Body of pancreas (tissue), 4 donors: ENCODE results near the gene CYP27A1. TPM values are rescaled to one million over a fixed set of nuclear protein-coding genes. Genes with fewer than 3 reads are reported as not detected.

Experiments used
- ATAC-seq: fragments of 150-250 bp; one replicate; pipeline ENCODE4 v1.9.1; 2016
- DNase-seq, 4 donors: peaks; one replicate each; pipeline ENCODE4 v3.0.0-alpha.2; 2019
- H3K27ac ChIP-seq, 4 donors: fragments of 200-600 bp; sonication (generic); 1 replicate in 3 of 4; 2 replicates in 1 of 4; pipeline versions ENCODE4 v1.5.1 to v1.6.1; 2016 to 2019; ENCODE audit warnings: mild to moderate bottlenecking in 1 of 4, mixed read lengths in 1 of 4, moderate library complexity in 1 of 4
- H3K27me3 ChIP-seq, 2 donors: fragments of 200-600 bp; sonication (generic); one replicate each; pipeline ENCODE4 v1.6.0; 2016; ENCODE audit warnings: mild to moderate bottlenecking in 1 of 2
- H3K36me3 ChIP-seq, 2 donors: fragments of 200-600 bp; sonication (generic); replicated peaks in 1 of 2; 2 replicates each; pipeline ENCODE4 v1.5.1; 2016; ENCODE audit warnings: low read depth in 2 of 2; ENCODE audit not compliant: insufficient read depth in 1 of 2
- H3K4me1 ChIP-seq: fragments of 200-600 bp; sonication (generic); one replicate; pipeline ENCODE4 v1.6.0; 2016
- H3K4me3 ChIP-seq, 2 donors: fragments of 200-600 bp; sonication (generic); 1 replicate in 1 of 2; 2 replicates in 1 of 2; pipeline ENCODE4 v1.5.1; 2016 to 2019
- H3K9me3 ChIP-seq, 3 donors: fragments of 200-600 bp; sonication (generic); 1 replicate in 2 of 3; 2 replicates in 1 of 3; pipeline ENCODE4 v1.5.1; 2016
- CTCF ChIP-seq, 7 experiments: fragments of 450-650 bp in 4 of 7; fragments of 200-600 bp in 3 of 7; sonication (generic) in 3 of 7; IDR thresholded peaks; one replicate each; pipeline ENCODE4 v1.5.1; 2016 to 2019; ENCODE audit warnings: antibody characterized with exemption in 7 of 7
- POLR2A ChIP-seq, 3 donors: fragments of 450-650 bp; IDR thresholded peaks; one replicate each; pipeline ENCODE4 v1.6.1; 2016; ENCODE audit warnings: antibody characterized with exemption in 3 of 3, mild to moderate bottlenecking in 2 of 3
- WGBS, 2 donors: methylation state at CpG; one replicate each; pipeline ENCODE4 v1.1.5; 2017; 5-methylcytosine and 5-hydroxymethylcytosine counted together
- intact Hi-C: fragments of 100-400 bp; cut with DNase I; formaldehyde crosslinking; loops from one replicate; pipeline ENCODE4 v1.15.1; 2023
- total RNA-seq, 2 donors: library from RNA; depleted of rRNA; stranded (reverse); fragments of >200 nt; gene quantifications; one replicate each; pipeline ENCODE4 v1.1.0, GENCODE V29; 2016

The CYP27A1 gene
- total RNA-seq, 2 donors from 2014 or later = 9.3 to 9.9 TPM

DNA sequence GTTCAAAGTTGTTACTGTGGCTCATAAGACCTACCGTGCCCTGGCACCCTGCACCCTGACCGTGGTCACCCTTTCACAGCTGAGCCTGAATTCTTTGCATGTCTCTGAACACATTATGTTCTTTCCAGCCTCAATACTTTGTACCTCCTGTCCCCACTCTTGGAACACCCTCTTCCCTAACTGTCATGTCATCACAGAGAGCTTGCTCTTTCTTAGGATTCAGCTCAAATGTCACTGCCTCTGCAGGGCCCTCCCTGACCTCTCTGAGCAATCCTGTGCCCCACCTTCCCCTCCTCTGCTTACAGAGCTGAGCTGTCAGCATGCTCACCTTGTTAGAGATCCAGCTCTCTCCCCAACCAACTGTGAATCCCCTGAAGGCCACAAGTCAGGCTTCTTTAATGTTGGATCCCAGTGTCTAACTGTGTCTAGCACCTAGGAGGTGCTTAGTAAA lies 34.6 kb downstream of the CYP27A1 start:
- ATAC-seq = no peak
- 86 to 93% methylated on average over 2 of the region's 2 CpGs for WGBS, 2 donors
- Histone ChIP-seq H3K9me3 (no peaks in the 10 kb centered on the region), H3K4me1 (no peaks in the 10 kb centered on the region), H3K36me3 (no peaks in the 10 kb centered on the region), H3K4me3 (no peak overlapping the region), H3K27me3 (no peaks in the 10 kb centered on the region), H3K27ac (no peak overlapping the region)
- TF ChIP-seq POLR2A (IDR thresholded peaks at IDR 0.05) = no peak
- no peak for TF ChIP-seq CTCF (IDR thresholded peaks at IDR 0.05)
- intact Hi-C loops = no loop called here
- DNase-seq = no peak

GRCh38 chr2:218819093-218819492 lies 37.1 kb downstream of the CYP27A1 start:
- Histone ChIP-seq H3K27me3 (no peaks in the 10 kb centered on the region), H3K9me3 (no peaks in the 10 kb centered on the region), H3K4me1 (no peaks in the 10 kb centered on the region), H3K27ac (no peak overlapping the region), H3K36me3 (no peaks in the 10 kb centered on the region), H3K4me3 (no peak overlapping the region)
- DNase-seq = no peak
- ATAC-seq = no peak
- intact Hi-C loops = no loop called here
- WGBS, 2 donors = 90 to 98% methylated on average over 5 to 7 of the region's 7 CpGs
- TF ChIP-seq POLR2A (IDR thresholded peaks at IDR 0.05) = no peak
- no peak for TF ChIP-seq CTCF (IDR thresholded peaks at IDR 0.05)

GRCh38 chr2:218820746-218821369 lies 38.9 kb downstream of the CYP27A1 start:
- no peak for DNase-seq
- Histone ChIP-seq H3K4me3 (no peak overlapping the region), H3K4me1 (no peaks in the 10 kb centered on the region), H3K9me3 (no peaks in the 10 kb centered on the region), H3K27me3 (no peaks in the 10 kb centered on the region), H3K36me3 (no peaks in the 10 kb centered on the region), H3K27ac (no peak overlapping the region)
- 85 to 89% methylated on average over 7 to 15 of the region's 15 CpGs for WGBS, 2 donors
- no peak for TF ChIP-seq POLR2A (IDR thresholded peaks at IDR 0.05)
- TF ChIP-seq CTCF (IDR thresholded peaks at IDR 0.05) = no peak
- intact Hi-C loops = no loop called here
- no peak for ATAC-seq

- ATAC-seq (no peak), DNase-seq (no peak)
- Histone ChIP-seq H3K27me3 (no peaks in the 10 kb centered on the region), H3K4me3 (no peak overlapping the region), H3K9me3 (no peaks in the 10 kb centered on the region), H3K36me3 (no peaks in the 10 kb centered on the region), H3K27ac (no peak overlapping the region), H3K4me1 (no peaks in the 10 kb centered on the region)
- intact Hi-C loops = no loop called here
- TF ChIP-seq POLR2A (IDR thresholded peaks at IDR 0.05) (no peak), CTCF (IDR thresholded peaks at IDR 0.05) (no peak)
- WGBS, 2 donors = 63 to 64% methylated on average over 9 of the region's 9 CpGs
Observed at GRCh38 chr2:218821605-218822211, 39.8 kb downstream of the CYP27A1 start.

DNA sequence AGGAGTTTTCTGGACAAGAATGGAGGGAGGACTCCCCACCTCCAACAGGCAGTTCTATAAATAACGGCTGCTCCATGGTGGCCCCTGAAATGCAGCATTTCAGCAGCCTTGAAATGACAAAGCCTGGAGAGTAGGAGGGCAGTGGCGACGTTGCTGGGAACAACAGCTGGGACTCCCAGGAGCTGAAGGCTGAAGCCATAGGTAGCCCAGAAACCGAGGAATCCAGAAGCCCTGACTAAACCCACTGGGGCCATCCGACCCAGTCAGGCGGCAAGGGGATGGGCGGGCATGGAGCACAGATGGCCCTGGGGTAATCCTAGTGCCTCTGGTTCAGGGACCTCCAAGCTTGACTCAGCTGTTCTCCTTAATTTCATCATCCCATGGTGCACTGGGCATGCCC lies 40.7 kb downstream of the CYP27A1 start:
- Histone ChIP-seq H3K36me3 (no peaks in the 10 kb centered on the region), H3K27me3 (no peaks in the 10 kb centered on the region), H3K9me3 (no peaks in the 10 kb centered on the region), H3K27ac (no peak overlapping the region), H3K4me1 (no peaks in the 10 kb centered on the region), H3K4me3 (no peak overlapping the region)
- DNase-seq = no peak
- intact Hi-C loops = no loop called here
- WGBS, 2 donors = 48 to 63% methylated on average over 7 of the region's 7 CpGs
- no peak for TF ChIP-seq CTCF (IDR thresholded peaks at IDR 0.05)
- no peak for TF ChIP-seq POLR2A (IDR thresholded peaks at IDR 0.05)
- no peak for ATAC-seq
